ENCODE results near the gene IFT122. TPM values are rescaled to one million over a fixed set of nuclear protein-coding genes. Genes with fewer than 3 reads are reported as not detected.
"Not testable (repeated sequence)": the region's sequence is repeated elsewhere in the genome, so short reads cannot be mapped to it uniquely, and the experiment has no call there.

IFT122 gene
- total and polyA plus RNA-seq, 8 donors = 15.3 to 37.1 (median 21.8) TPM

DNA sequence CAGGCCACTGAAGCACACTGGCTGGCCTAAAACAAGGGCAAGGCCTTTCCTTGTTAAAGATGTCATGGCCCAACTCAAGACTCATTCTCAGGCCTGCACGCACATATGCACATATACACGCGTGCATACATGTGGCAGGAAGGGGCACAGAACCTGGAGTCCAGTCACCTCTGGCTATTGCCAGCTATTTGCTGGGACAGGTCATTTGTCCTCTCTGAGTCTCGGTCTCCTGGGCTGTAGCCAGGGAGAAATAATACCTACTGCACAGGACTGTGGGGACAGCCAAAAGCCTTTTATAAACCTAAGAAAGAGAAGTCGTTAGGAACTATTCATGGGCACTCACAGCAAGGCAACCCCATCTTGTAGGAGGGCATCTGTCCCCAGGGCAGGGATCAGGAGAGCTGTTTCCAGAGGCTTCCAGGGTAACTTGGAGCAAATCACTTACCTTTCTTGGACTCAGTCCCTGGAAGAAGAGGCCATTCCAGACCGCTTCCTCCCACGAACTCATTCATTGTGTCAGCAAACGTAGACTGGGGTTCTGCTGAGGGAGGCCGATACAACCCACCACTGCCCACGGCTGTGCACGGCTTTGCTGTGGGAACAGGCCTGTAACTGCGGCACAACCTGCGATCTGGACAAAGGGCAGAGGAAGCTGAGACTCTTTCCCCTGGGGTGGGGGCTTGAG lies 47.3 kb downstream of the IFT122 start:
- Histone ChIP-seq H3K4me1 (no peaks in the 10 kb centered on the region), H3K9me3 (no peaks in the 10 kb centered on the region), H3K4me3 (no peak overlapping the region), H3K27me3 (no peaks in the 10 kb centered on the region), H3K36me3 (peaks cover 0 to 31% (median 0%) of the 10 kb centered on the region in 3 donors), H3K27ac (no peak overlapping the region)
- 91 to 92% methylated on average over 13 of the region's 13 CpGs for WGBS, 2 donors
- no peak for FAIRE-seq
- intact Hi-C loops (cut with DNase I) = loop anchor here in 1 of 3 donors (10.0 kb wide), 1 partner anchor 437 kb away; no protein-coding TSS in a partner anchor
- no peak for ATAC-seq
- no peak for DNase-seq
- TF ChIP-seq, protein P1, sequence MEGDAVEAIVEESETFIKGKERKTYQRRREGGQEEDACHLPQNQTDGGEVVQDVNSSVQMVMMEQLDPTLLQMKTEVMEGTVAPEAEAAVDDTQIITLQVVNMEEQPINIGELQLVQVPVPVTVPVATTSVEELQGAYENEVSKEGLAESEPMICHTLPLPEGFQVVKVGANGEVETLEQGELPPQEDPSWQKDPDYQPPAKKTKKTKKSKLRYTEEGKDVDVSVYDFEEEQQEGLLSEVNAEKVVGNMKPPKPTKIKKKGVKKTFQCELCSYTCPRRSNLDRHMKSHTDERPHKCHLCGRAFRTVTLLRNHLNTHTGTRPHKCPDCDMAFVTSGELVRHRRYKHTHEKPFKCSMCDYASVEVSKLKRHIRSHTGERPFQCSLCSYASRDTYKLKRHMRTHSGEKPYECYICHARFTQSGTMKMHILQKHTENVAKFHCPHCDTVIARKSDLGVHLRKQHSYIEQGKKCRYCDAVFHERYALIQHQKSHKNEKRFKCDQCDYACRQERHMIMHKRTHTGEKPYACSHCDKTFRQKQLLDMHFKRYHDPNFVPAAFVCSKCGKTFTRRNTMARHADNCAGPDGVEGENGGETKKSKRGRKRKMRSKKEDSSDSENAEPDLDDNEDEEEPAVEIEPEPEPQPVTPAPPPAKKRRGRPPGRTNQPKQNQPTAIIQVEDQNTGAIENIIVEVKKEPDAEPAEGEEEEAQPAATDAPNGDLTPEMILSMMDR (IDR thresholded peaks at IDR 0.05) = no peak

DNA sequence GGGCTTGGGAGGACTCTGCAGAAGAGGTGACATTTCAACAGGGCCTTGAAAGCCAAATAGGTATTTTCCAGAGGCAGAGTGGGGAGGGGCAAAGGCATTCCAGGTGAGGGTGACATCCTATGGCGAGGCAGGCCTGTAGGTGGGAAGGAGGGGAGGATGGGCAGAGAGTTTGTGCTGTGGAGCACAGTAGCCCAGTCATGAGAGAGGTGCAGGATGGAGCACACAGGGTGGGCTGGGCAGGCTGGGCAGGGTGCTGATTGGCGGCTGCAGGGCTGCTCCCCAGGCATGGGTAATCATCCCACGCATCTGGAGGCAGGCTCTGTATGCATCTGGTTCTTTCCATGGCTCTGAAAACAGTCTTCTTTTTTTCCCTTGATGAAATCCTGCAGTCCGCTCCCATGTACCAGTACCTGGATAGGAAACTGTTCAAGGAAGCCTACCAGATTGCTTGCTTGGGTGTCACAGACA lies 47.9 kb downstream of the IFT122 start:
- H3K27me3 ChIP-seq, H3K4me1 ChIP-seq, FAIRE-seq, H3K27ac ChIP-seq, H3K4me3 ChIP-seq, ATAC-seq, DNase-seq, H3K9me3 ChIP-seq: not testable (repeated sequence)
- WGBS, 2 donors = 88 to 93% methylated on average over 4 of the region's 4 CpGs
- H3K36me3 ChIP-seq = peaks cover 0 to 26% (median 0%) of the 10 kb centered on the region in 3 donors
- intact Hi-C loops (cut with DNase I) = loop anchor here in 1 of 3 donors (10.0 kb wide), 1 partner anchor 437 kb away; no protein-coding TSS in a partner anchor

GRCh38 chr3:129489258-129489657 lies 49.2 kb downstream of the IFT122 start:
- FAIRE-seq, H3K27me3 ChIP-seq, DNase-seq, ATAC-seq, H3K4me3 ChIP-seq, H3K4me1 ChIP-seq, H3K27ac ChIP-seq, H3K9me3 ChIP-seq: not testable (repeated sequence)
- intact Hi-C loops (cut with DNase I) = loop anchor here in 1 of 3 donors (10.0 kb wide), 1 partner anchor 436 kb away; no protein-coding TSS in a partner anchor
- 79 to 92% methylated on average over 9 to 10 of the region's 10 CpGs for WGBS, 2 donors
- H3K36me3 ChIP-seq = peaks cover 0 to 32% (median 4%) of the 10 kb centered on the region in 3 donors

DNA sequence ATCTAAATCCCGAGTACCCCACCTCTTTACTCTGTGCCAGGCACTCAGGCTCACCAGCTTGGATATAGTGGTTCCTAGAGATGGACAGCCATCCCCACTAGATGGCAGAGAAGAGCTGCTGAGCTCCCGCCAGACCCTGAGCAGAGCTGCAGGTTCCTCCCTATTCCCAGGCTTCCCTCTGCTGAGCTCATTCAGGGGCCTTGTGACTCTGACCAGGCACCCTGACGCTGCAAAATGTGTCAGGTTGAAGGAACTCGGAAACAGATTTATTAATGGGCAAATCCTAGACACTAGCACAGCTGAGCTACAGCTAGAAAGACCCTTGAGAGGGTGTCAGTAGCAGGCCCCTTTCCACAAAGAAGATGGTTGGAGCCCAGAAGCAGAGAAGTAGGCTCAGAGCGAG lies 50.2 kb downstream of the IFT122 start:
- Histone ChIP-seq H3K4me3 (no peak overlapping the region), H3K9me3 (no peaks in the 10 kb centered on the region), H3K27me3 (no peaks in the 10 kb centered on the region), H3K4me1 (no peaks in the 10 kb centered on the region), H3K27ac (peak overlapping the region in 2 of 4 donors; percentile 29 to 51), H3K36me3 (peaks cover 0 to 33% (median 4%) of the 10 kb centered on the region in 3 donors)
- TF ChIP-seq, protein P1 (IDR thresholded peaks at IDR 0.05) = peak; percentile 36 to 86 (median 75)
- DNase-seq = peak; percentile 70 to 84 (median 79)
- intact Hi-C loops (cut with DNase I) = loop anchor here in 1 of 3 donors (10.0 kb wide), 1 partner anchor 345 kb away; no protein-coding TSS in a partner anchor
- peak; percentile 90 to 97 (median 96) for ATAC-seq
- no peak for FAIRE-seq
- WGBS, 2 donors = 22 to 24% methylated on average over 5 of the region's 5 CpGs

DNA sequence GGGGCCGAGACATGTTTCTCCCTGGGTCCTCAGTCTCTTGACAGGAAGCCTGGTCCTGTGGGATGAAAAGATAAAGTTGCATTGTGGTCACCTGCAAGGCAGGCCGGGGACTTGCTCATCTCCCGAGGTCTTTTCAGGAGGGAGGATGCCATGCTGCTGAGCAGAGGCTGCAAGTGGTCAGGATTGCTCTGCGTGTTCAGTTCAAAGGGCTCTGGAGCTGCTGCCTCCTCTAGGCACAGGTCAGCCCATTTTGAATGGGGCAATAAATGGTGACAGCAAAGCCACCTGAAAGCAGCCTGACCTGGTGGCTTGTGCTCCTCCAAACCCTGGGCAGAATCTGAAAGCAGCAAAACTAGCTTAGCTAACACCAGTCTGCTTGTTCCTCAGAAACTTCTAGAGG lies 51.1 kb downstream of the IFT122 start:
- not testable (repeated sequence) for DNase-seq, H3K4me3 ChIP-seq, H3K4me1 ChIP-seq, FAIRE-seq, H3K9me3 ChIP-seq, ATAC-seq, H3K27ac ChIP-seq, H3K27me3 ChIP-seq
- intact Hi-C loops (cut with DNase I) = loop anchor here in 1 of 3 donors (10.0 kb wide), 1 partner anchor 344 kb away; no protein-coding TSS in a partner anchor
- 77 to 95% methylated on average over 4 of the region's 4 CpGs for WGBS, 2 donors
- H3K36me3 ChIP-seq = peaks cover 0 to 34% (median 4%) of the 10 kb centered on the region in 3 donors

GRCh38 chr3:129491794-129492193 lies 51.8 kb downstream of the IFT122 start:
- H3K36me3 ChIP-seq = peaks cover 0 to 30% (median 4%) of the 10 kb centered on the region in 3 donors

More at GRCh38 chr3:129491794-129492193, 51.8 kb downstream of the IFT122 start:
- ATAC-seq = no peak
- Histone ChIP-seq H3K9me3 (no peaks in the 10 kb centered on the region), H3K4me3 (no peak overlapping the region), H3K4me1 (no peaks in the 10 kb centered on the region), H3K27ac (no peak overlapping the region), H3K27me3 (no peaks in the 10 kb centered on the region)
- WGBS, 2 donors = 93% methylated on average over 9 of the region's 9 CpGs
- DNase-seq = no peak
- intact Hi-C loops (cut with DNase I) = loop anchor here in 1 of 3 donors (10.0 kb wide), 1 partner anchor 343 kb away; no protein-coding TSS in a partner anchor
- no peak for FAIRE-seq
- TF ChIP-seq, protein P1 (IDR thresholded peaks at IDR 0.05) = no peak

Data from pancreas (tissue), 10 donors.